GM23338 (cell line): ENCODE measurements around the gene DRC3. TPM values are rescaled to one million over a fixed set of nuclear protein-coding genes. Genes with fewer than 3 reads are reported as not detected.
A peak's percentile ranks its signal among the peaks of the same experiment; 100 is the strongest.

Experiments
- ATAC-seq: fragments of 200-7000 bp; cut with Tn5 transposase; 3 replicates; pipeline ENCODE4 v1.9.1; 2020
- DNase-seq: peaks from one replicate; pipeline ENCODE4 v3.0.0-alpha.2; 2015; ENCODE audit warnings: low spot score
- H2AFZ ChIP-seq: fragments of 200-600 bp; sonication (generic); 2 replicates; pipeline ENCODE4 v1.8.0; 2016; ENCODE audit warnings: antibody characterized with exemption, mild to moderate bottlenecking, moderate library complexity
- H3F3A ChIP-seq: fragments of 200-600 bp; sonication (generic); replicated peaks from 2 replicates; pipeline ENCODE4 v1.8.0; 2017; ENCODE audit warnings: antibody characterized with exemption, mixed run types, low read depth
- H3K27ac ChIP-seq: fragments of 200-600 bp; sonication (generic); 2 replicates; pipeline ENCODE4 v1.6.1; 2016; ENCODE audit warnings: low read depth
- H3K27me3 ChIP-seq: fragments of 200-600 bp; sonication (generic); 2 replicates; pipeline ENCODE4 v1.8.0; 2016; ENCODE audit warnings: mild to moderate bottlenecking, mixed run types, moderate library complexity; ENCODE audit not compliant: insufficient read depth
- H3K36me3 ChIP-seq: fragments of 200-600 bp; sonication (generic); 2 replicates; pipeline ENCODE4 v1.8.0; 2016; ENCODE audit warnings: mild to moderate bottlenecking; ENCODE audit not compliant: insufficient read depth
- H3K4me1 ChIP-seq: fragments of 200-600 bp; sonication (generic); 2 replicates; pipeline ENCODE4 v1.8.0; 2016; ENCODE audit warnings: mild to moderate bottlenecking, moderate library complexity; ENCODE audit not compliant: insufficient read depth
- H3K4me2 ChIP-seq: fragments of 200-600 bp; sonication (generic); 2 replicates; pipeline ENCODE4 v1.7.1; 2017; ENCODE audit warnings: mixed run types
- H3K4me3 ChIP-seq: fragments of 200-600 bp; sonication (generic); 2 replicates; pipeline ENCODE4 v1.6.1; 2016; ENCODE audit warnings: mixed run types
- H3K79me2 ChIP-seq: fragments of 200-600 bp; sonication (generic); replicated peaks from 2 replicates; pipeline ENCODE4 v1.8.0; 2017; ENCODE audit warnings: mild to moderate bottlenecking; ENCODE audit not compliant: insufficient read depth
- H3K9me2 ChIP-seq: fragments of 200-600 bp; sonication (generic); 2 replicates; pipeline ENCODE4 v1.8.0; 2017; ENCODE audit not compliant: insufficient read depth
- H4K20me1 ChIP-seq: fragments of 200-600 bp; sonication (generic); replicated peaks from 2 replicates; pipeline ENCODE4 v1.8.0; 2017; ENCODE audit warnings: mild to moderate bottlenecking; ENCODE audit not compliant: insufficient read depth
- H3K27ac Mint-ChIP-seq: 2 replicates; pipeline ENCODE4 v1.8.0; 2020; ENCODE audit warnings: inconsistent platforms, mild to moderate bottlenecking, moderate library complexity, mixed read lengths
- H3K27me3 Mint-ChIP-seq: 3 replicates; pipeline ENCODE4 v1.8.0; 2022; ENCODE audit warnings: low read depth, mild to moderate bottlenecking, moderate library complexity, mixed read lengths, inconsistent platforms; ENCODE audit not compliant: insufficient read depth, poor library complexity
- H3K36me3 Mint-ChIP-seq: 3 replicates; pipeline ENCODE4 v1.8.0; 2021; ENCODE audit warnings: low read depth, mild to moderate bottlenecking, inconsistent platforms, moderate library complexity, mixed read lengths
- H3K4me1 Mint-ChIP-seq: 3 replicates; pipeline ENCODE4 v1.8.0; 2020; ENCODE audit warnings: mild to moderate bottlenecking, inconsistent platforms, mixed read lengths
- H3K4me3 Mint-ChIP-seq: 3 replicates; pipeline ENCODE4 v1.8.0; 2021; ENCODE audit warnings: moderate library complexity, mild to moderate bottlenecking, inconsistent platforms, mixed read lengths
- H3K9me3 Mint-ChIP-seq: 3 replicates; pipeline ENCODE4 v1.8.0; 2020; ENCODE audit warnings: moderate library complexity, mild to moderate bottlenecking, inconsistent platforms, mixed read lengths
- CREB1 ChIP-seq: fragments of 250-450 bp; sonication (Bioruptor Pico); IDR thresholded peaks from 2 replicates; pipeline ENCODE4 v1.5.0; 2020; ENCODE audit warnings: low read depth, mild to moderate bottlenecking, moderate library complexity
- CTCF ChIP-seq, 2 experiments: fragments of 200-600 bp in 1 of 2; sonication (generic) in 1 of 2; conservative IDR thresholded peaks; 2 replicates each; pipeline versions ENCODE4 v1.5.1 to v1.6.1; 2016 to 2017; ENCODE audit warnings: antibody characterized with exemption in 2 of 2, low read depth in 2 of 2, mild to moderate bottlenecking in 2 of 2, moderate library complexity in 1 of 2
- ETS1 ChIP-seq: IDR thresholded peaks from 2 replicates; pipeline ENCODE4 v1.6.1; 2016; ENCODE audit warnings: antibody characterized with exemption
- JUNB ChIP-seq: IDR thresholded peaks from one replicate; pipeline ENCODE4 v1.6.1; 2016; ENCODE audit warnings: antibody characterized with exemption; ENCODE audit not compliant: unreplicated experiment
- REST ChIP-seq: IDR thresholded peaks from one replicate; pipeline ENCODE4 v1.6.1; 2018; ENCODE audit warnings: antibody characterized with exemption; ENCODE audit not compliant: unreplicated experiment
- ZNF462 ChIP-seq: fragments of 250-450 bp; sonication (Bioruptor Pico); IDR thresholded peaks from 2 replicates; pipeline ENCODE4 v1.5.0; 2020; ENCODE audit warnings: mild to moderate bottlenecking, moderate library complexity
- polyA plus RNA-seq: library from polyadenylated mRNA; unstranded; fragments of >200 nt; fragmentation: Nextera tagmentation; extraction: Ambion mirVana; gene quantifications from 2 replicates; pipeline ENCODE4 v1.2.1, GENCODE V29; 2016
- total RNA-seq: library from RNA; depleted of rRNA; stranded (reverse); fragments of >200 nt; shearing (Covaris generic); gene quantifications from 2 replicates; pipeline ENCODE4 v1.2.3, GENCODE V29; 2014

Gene DRC3
- total and polyA plus RNA-seq, 2 experiments from 2014 or later = 1.1 TPM; not detected in 1

GRCh38 chr17:17943281-17943984 lies 29.2 kb upstream of the DRC3 start (continued):
- no peak for TF ChIP-seq ZNF462 (CRISPR knock-in tag)
- no peak for TF ChIP-seq CTCF (conservative IDR thresholded peaks at IDR 0.05; ENCODE audit: low read depth in 2 of 2)
- TF ChIP-seq ETS1 = no peak

GRCh38 chr17:17944242-17944641 lies 28.4 kb upstream of the DRC3 start:
- H3K4me2 ChIP-seq = peak overlapping the region; percentile 31
- H4K20me1 ChIP-seq = no peaks in the 10 kb centered on the region
- Mint-ChIP-seq H3K36me3 (no peaks in the 10 kb centered on the region), H3K4me1 (peaks cover 23% of the 10 kb centered on the region), H3K27ac (no peak overlapping the region), H3K9me3 (no peaks in the 10 kb centered on the region), H3K27me3 (peaks cover 2% of the 10 kb centered on the region), H3K4me3 (no peak overlapping the region)
- no peaks in the 10 kb centered on the region for H3F3A ChIP-seq
- ATAC-seq = peak; percentile 19; the same call in 2 of the 3 replicates
- H2AFZ ChIP-seq = peak overlapping the region; percentile 40; the same call in 1 of the 2 replicates
- H3K4me3 ChIP-seq = no peak overlapping the region
- H3K27me3 ChIP-seq = no peaks in the 10 kb centered on the region
- H3K27ac ChIP-seq = peak overlapping the region; percentile 39; the same call in 1 of the 2 replicates
- no peaks in the 10 kb centered on the region for H3K36me3 ChIP-seq
- no peaks in the 10 kb centered on the region for H3K79me2 ChIP-seq
- H3K9me2 ChIP-seq = no peaks in the 10 kb centered on the region
- DNase-seq = no peak
- peaks cover 36% of the 10 kb centered on the region for H3K4me1 ChIP-seq
- TF ChIP-seq REST (no peak), JUNB (no peak), CREB1 (CRISPR knock-in tag) (no peak)
